Fibroblast of gingiva (primary cell): ENCODE results near the gene UTF1.
"Not testable (repeated sequence)": the region's sequence is repeated elsewhere in the genome, so short reads cannot be mapped to it uniquely, and the experiment has no call there.

ENCODE experiments used
- DNase-seq: peaks from one replicate; pipeline ENCODE4 v3.0.0-alpha.2; 2011; ENCODE audit warnings: low read depth

Gene UTF1

GRCh38 chr10:133265052-133265451, 35.0 kb downstream of the UTF1 start:
- not testable (repeated sequence) for DNase-seq

DNA sequence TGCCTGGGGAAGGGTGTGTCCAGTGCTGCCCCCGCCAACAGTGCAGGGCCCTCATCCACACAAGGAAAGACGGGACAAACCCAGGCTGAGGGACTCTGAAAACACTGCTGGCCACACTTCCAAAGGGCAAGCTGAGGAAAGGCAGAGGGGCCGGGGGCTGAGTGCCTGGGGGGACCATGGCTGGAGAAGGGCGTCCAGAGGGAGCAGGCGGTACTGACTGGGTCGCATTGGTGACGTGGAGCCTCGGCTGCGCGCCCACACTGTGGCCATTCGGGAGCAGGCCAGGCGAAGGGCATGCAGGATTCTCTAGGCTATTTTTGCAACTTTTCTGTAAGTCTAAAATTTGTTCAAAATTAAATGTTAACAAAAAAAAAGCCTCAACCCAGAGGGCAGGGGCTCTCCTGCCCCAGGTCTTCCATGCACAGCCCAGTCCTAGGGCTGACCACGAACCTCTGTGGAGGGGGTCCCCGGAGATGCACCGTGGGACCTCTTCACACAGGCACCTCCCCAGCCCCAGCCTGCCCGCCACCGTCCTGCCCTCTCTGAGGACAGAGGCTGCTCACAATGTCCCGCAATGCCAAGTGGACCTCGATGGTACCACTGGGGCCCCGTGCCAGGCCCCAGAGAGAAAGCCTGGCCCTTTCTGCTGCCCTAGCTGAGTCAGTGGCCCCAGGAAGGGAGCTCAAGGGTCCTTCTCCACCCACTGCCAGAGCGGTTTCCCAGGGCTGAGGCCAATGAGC, 36.2 kb downstream of the UTF1 start:
- no peak for DNase-seq

GRCh38 chr10:133267293-133267692, 37.3 kb downstream of the UTF1 start:
- no peak for DNase-seq

GRCh38 chr10:133267829-133268228, 37.8 kb downstream of the UTF1 start:
- no peak for DNase-seq

GRCh38 chr10:133268532-133268931, 38.5 kb downstream of the UTF1 start:
- no peak for DNase-seq

DNA sequence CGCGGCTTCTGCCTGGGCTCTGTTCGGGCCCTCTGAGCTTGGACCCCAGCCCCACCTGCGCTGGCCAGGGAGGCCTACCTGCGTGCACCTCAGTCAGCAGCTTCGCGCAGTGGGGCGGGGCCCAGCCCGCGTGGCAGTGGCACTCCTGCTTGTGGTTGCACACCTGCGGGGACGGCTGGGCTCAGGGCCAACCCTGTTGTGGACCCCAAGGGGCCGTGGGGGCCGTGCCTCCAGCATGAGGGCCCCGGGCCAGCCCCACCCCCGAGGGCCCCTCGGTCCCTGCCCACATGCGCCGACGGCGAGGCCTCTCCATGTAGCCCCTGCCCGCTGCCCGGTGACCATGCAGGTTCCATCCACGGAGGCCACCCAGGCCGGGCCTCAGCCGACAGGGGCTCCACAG, 39.4 kb downstream of the UTF1 start:
- no peak for DNase-seq

- no peak for DNase-seq
Observed at GRCh38 chr10:133270204-133270603, 40.2 kb downstream of the UTF1 start.

DNA sequence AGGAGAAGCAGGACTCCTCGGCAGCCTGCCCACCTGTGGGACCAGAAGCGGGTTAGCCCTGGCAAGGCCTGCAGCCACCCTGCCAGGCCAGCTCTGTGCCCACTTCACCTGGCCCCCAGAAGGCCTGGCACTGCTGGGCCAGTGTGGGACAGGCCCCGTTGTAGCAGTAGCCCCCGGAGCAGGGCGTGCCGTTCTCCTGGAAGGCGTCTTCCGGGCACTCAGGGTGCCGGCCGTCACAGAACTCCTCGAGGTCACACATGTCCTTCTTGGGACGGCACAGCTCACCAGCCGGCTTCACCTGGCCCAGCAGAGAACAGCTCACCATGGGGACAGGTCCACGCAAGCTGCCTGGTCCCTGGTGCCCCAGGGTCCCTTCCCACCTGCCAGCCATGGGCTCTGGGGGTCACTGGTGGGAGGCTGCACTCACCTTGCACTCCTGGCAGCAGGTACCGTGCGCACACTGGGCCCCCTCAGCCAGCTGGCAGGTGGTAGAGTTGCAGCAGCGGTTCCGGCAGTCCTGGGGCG, 40.8 kb downstream of the UTF1 start:
- DNase-seq: no peak

GRCh38 chr10:133271521-133272300, 41.7 kb downstream of the UTF1 start:
- no peak for DNase-seq

- DNase-seq: no peak
Observed at GRCh38 chr10:133272301-133272963, 42.4 kb downstream of the UTF1 start.

DNA sequence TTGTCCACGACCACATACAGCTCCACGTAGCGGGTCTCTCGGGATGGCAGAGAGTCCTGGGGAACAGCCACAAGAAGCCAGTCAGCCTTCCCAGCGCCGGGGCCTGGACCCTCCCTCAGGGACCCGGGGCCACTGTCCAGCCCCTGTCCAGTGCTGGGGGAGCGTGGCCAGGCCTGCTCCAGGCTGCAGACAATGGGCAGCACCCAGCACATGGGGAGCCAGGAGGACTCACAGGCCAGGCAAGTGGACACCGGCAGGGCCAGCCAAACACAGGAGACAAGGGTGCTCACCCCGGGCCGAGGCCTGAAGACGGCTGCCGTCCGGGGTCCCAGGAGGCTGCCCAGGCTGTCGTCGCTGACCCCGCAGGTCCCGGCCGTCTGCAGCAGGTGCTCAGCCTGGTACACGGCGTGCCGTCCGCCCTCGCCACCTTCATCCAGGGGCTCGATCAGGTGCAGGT, 43.0 kb downstream of the UTF1 start:
- DNase-seq: no peak

- DNase-seq: no peak
Observed at GRCh38 chr10:133273534-133274143, 43.6 kb downstream of the UTF1 start.

DNA sequence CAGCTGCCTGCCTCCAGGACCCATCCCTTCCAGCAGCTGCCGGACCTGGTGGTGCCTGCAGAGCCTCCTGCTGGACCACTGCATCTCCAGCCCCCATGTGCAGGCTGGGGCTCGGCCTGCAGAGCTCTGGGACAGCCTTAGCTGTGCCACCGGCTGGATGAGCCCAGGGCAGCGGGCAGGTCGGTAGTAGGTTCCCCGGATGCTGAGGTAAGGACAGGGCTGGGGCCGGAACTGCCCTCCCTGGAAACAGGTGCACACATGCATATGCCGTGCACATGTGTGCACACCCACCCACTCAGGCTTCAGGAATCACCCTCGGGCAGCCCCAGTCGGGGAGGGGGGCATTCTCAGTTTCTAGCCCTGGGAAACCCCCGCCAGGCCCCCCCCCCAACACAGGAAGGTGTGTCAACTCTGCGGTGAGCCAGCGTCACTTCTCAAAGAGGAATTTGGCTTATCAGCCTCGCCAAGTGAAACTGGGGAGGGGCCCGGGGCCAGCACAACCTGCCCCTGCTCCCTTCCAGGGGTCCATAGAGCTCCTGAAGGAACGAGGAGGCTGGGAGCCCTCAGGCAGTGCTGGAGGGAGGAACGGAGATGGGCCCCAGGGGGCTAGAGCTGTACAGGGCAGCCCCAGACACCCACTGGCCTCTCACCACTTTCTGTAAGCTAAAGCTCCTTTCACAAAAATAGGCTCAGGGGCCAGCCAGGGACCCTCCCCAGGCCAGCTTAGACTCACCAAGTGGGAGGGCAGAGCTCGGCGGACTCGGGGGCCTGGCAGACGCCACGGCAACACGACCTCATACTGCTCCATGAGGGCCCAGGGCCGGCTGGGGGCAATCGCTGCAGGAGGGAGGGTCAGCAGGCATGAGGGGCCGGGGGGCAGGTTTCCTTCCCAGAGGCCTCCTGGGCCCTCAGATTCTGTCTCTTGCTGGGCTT, 45.0 kb downstream of the UTF1 start:
- DNase-seq: no peak

- DNase-seq: no peak
Observed at GRCh38 chr10:133275684-133276092, 45.7 kb downstream of the UTF1 start.

GRCh38 chr10:133276100-133276434, 46.0 kb downstream of the UTF1 start:
- DNase-seq: no peak

DNA sequence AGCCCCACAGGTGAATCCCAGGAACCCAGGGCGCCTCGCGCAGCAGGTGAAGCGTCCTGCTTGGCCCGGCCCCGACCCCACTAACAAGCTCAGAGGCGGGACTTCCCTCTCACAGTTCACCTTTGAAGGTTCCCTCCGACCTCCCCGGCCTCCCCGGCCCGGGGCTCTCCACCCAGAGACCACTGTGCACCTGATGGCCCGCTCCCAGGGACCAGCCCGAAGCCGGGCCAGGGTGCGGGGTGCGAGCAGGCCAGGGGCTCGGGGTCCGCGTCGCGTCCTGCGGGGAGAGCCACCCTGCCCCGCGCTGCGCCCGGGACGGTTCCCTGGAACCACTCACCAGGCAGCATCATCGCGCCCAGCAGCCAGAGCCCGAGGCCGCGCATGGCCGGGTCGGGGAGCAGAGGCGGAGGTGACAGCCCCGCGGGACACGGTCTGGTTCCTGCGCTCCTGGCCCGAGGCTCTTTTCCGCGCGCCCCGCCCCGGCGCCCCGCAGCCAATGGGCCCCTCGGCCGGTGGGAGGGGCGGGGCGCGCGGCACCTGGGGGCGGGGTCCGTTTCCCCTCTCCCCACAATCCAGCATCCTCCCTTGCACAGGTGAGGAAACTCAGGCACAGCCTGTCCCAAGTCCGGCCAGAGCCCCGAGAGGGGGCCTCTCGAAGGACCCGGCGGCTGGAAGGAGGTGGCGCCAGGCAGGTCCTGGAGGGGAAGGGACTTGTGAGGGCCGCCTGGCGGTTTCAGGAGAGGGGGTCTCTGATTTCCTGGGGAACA, 46.6 kb downstream of the UTF1 start, which contains the start of gene ADAM8:
ADAM8 (minus strand) TSS at position 434 of the 767 bp plus-strand sequence; CDS start at position 383, 51 bp downstream.
- no peak for DNase-seq

DNA sequence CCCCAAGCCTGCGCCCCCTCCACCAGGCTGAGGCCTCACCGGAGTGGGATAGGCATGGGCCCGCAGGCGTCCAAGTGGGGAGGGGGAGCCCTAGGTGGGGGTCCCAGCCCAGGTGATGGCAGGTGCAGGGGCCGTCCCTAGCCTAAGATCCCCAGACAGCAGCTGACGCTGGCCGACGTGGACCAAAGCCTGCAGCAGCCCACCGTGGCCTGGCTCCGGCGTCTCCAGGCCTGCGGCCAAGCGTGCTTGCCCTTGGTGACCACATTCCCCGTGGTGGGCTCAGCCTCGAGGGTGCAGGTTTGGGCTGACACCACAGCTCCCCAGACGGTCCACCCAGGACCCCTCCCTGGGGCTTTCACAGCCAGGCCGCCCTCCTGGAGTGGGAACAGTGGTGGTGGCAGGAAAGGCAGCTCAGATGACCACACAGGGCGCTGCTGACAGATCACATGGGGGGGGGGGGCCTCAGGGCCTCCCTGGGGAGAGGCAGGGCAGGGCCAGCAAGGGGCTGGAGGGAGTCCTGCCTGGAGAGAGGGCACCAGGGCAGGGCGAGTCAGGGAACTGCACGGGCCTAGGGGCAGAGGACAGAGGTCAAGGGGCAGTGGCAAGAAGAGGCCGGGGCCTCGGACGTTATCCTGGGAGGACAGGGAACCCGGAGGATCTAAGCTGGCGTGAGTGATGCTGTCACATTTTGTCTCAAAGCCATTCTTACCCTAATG, 47.4 kb downstream of the UTF1 start:
- no peak for DNase-seq

DNA sequence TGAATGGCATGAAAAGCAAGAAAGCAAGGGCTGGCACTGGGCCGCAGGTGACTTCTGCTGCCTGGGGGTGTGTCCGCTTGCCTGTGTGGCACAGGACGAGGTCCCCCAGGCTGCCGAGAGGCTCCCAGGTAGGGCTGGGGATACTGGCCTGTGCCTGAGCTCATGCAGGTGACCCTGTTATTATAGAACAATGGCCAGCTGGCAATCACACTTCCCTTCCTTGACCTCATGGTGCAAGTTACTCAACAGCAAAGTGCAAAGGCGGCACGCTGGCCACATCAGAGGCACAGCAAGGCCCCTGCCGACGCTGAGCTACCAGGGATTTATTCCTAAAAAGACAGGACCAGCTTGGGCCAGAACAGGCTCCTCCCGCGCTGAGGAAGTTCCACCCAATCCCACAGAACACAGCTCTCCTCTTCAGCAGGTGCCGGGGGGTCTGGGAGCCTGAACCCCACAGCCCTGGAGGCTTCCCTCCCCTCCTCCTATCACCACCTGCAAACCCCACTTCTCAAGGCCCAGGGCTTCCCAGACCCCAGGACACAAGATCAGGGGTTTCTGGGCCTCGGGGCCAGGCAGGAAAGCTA, 48.1 kb downstream of the UTF1 start:
- DNase-seq: no peak

DNA sequence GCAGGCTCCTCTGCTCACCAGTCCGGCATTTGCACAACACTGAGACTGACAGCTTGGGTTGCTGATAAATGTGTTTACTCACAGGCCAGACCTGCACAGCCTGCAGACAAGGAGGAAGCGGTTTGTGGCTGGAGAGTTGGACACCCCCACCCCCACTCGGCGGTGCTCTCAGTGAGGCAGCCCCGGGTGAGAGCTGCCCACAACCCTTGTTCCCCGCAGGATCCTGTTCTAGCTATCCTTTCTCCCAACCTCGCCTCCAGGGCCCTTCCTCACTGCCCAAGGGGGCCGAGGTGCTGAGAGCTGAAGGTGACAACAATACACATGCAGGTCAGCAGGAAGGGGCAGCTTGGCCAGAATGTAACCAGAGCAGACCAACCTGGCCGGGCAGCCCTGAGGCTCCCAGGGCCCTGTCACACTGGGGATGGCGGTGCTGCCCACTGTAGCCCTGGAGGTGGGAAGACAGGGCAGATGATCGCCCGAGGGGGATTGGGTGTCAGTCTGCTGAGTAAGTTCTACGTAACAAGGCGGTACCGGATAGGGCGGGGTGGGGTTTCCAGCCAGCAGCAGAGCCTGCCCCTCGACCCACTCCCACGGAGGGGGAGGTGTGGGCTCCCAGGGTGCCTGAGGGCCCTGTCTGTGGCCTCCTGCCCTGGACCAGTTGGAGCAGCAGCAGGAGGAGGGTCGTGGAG, 48.7 kb downstream of the UTF1 start:
- no peak for DNase-seq
